ENCODE data around the gene CYP4F12.
"Not testable (repeated sequence)": the region's sequence is repeated elsewhere in the genome, so short reads cannot be mapped to it uniquely, and the experiment has no call there.

The CYP4F12 gene

GRCh38 chr19:15644066-15644741 lies 28.7 kb upstream of the CYP4F12 start:
- H3K27ac ChIP-seq, result no peak overlapping the region
- H3K4me3 ChIP-seq, result no peak overlapping the region

- Histone ChIP-seq H3K4me3 (no peak overlapping the region), H3K27ac (no peak overlapping the region)
Measured at GRCh38 chr19:15644816-15645215, 28.1 kb upstream of the CYP4F12 start.

DNA sequence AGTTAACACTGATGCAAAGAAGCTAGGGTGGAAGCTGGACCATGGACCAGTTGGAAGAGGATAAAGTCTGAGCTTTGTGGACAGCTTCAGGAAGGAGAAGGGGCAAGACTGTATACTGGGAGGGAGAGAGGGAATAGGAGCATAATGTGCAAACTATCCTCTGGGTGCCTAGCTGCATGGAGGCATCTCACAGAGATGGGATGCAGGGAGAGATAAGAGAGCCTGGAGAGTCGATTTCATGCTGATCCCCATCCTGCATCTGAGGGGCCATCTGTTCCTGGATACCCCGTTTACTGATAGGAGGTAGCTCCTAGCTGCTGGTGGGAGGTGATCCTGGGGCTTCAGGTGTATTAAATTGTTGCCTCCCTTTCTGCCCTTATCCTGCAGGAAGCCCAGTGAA lies 23.4 kb upstream of the CYP4F12 start:
- no peak overlapping the region for H3K4me3 ChIP-seq
- no peak overlapping the region for H3K27ac ChIP-seq

GRCh38 chr19:15650123-15650522 lies 22.8 kb upstream of the CYP4F12 start:
- not testable (repeated sequence) for H3K27ac ChIP-seq, H3K4me3 ChIP-seq

GRCh38 chr19:15651791-15652190 lies 21.1 kb upstream of the CYP4F12 start:
- Histone ChIP-seq H3K27ac (no peak overlapping the region), H3K4me3 (no peak overlapping the region)

DNA sequence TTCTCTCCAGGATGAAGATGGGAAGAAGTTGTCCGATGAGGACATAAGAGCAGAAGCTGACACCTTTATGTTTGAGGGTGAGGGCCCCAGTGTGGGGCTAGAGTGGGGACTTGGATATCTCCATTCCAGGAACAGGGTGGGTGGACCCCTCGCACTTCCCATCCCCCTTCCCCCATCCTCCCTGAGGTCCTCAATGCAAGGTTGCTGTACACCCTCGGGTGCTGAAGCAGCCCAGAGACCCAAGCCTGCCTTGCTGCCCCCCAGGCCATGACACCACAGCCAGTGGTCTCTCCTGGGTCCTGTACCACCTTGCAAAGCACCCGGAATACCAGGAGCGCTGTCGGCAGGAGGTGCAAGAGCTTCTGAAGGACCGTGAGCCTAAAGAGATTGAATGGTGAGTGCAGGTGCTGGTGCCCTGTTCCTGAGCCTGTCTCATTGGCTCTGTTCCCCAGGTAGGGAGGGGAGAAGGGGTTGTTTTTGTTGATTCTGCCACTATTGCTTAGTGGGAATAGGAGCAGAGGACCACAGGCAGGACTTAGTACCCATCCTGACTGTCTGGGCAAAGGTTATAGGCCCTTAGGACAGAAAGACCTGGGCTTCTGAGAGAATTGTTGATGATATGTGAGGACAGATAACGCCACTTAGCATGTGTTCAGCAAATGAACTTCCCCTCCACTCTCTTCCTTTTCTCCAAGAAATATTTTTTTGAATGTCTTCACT lies 20.2 kb upstream of the CYP4F12 start:
- Histone ChIP-seq H3K27ac (no peak overlapping the region), H3K4me3 (no peak overlapping the region)

GRCh38 chr19:15656467-15656866 lies 16.4 kb upstream of the CYP4F12 start:
- no peak overlapping the region for H3K27ac ChIP-seq

DNA sequence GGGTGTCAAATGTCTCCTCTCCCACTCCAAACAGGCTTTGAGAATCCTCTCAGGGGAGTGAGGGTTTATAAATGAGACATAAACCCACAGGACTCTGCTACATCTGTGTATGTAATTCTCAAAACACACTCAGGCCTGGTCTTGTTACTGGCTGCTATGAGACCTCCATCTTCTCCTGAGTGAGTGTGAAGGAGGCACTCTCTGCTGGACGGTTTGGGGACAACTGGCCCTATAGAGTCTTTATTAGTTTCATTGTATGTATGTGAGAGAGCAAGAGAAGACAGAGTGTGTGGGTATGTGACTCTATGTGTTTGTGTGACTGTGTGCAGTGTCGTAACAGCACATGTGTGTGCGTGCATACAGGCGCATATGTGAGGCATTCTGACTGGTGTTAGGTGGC lies 9.6 kb upstream of the CYP4F12 start:
- Histone ChIP-seq H3K27ac (no peak overlapping the region), H3K4me3 (no peak overlapping the region)

More at GRCh38 chr19:15656467-15656866, 16.4 kb upstream of the CYP4F12 start:
- no peak overlapping the region for H3K4me3 ChIP-seq

- H3K27ac ChIP-seq, result no peak overlapping the region
Measured at GRCh38 chr19:15666186-15666585, 6.7 kb upstream of the CYP4F12 start.

GRCh38 chr19:15666883-15667282 lies 6.0 kb upstream of the CYP4F12 start:
- H3K4me3 ChIP-seq, result no peak overlapping the region
- no peak overlapping the region for H3K27ac ChIP-seq

More at GRCh38 chr19:15666186-15666585, 6.7 kb upstream of the CYP4F12 start:
- H3K4me3 ChIP-seq, result no peak overlapping the region

GRCh38 chr19:15669440-15669839 lies 3.4 kb upstream of the CYP4F12 start:
- no peak overlapping the region for H3K4me3 ChIP-seq
- no peak overlapping the region for H3K27ac ChIP-seq

- no peak overlapping the region for H3K27ac ChIP-seq
- no peak overlapping the region for H3K4me3 ChIP-seq
Measured at GRCh38 chr19:15669891-15670290, 3.0 kb upstream of the CYP4F12 start.

GRCh38 chr19:15671237-15671821 lies 1.6 kb upstream of the CYP4F12 start:
- H3K27ac ChIP-seq, result peak overlapping the region in 1 of 21 experiments; percentile 69
- H3K4me3 ChIP-seq, result no peak overlapping the region

GRCh38 chr19:15671891-15672579 lies 852 bp upstream of the CYP4F12 start:
- Histone ChIP-seq H3K27ac (peak overlapping the region in 13 of 21 experiments; percentile 6 to 83 (median 48)), H3K4me3 (no peak overlapping the region)

DNA sequence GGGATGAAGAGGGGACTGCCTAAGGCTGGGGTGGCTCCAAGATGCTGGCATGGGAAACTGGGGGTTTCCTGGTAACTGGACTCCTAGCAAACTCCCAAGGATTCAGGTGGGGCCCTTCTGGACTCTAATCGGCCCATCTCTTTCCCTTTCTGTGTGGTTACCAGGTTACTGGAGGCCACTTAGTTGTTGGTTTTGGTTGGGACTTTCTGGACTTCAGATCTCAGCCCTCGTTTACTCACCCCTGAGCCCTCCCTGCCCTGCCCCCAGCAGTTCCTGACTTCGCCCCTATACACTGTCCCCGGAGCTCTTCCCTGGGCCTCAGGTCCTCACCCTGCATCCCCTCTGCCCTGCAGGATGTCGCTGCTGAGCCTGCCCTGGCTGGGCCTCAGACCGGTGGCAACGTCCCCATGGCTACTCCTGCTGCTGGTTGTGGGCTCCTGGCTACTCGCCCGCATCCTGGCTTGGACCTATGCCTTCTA lies 328 bp downstream of the CYP4F12 start:
- Histone ChIP-seq H3K4me3 (peak overlapping the region in 2 of 7 experiments; percentile 7 to 29), H3K27ac (peak overlapping the region in 11 of 21 experiments; percentile 18 to 83 (median 51))

DNA sequence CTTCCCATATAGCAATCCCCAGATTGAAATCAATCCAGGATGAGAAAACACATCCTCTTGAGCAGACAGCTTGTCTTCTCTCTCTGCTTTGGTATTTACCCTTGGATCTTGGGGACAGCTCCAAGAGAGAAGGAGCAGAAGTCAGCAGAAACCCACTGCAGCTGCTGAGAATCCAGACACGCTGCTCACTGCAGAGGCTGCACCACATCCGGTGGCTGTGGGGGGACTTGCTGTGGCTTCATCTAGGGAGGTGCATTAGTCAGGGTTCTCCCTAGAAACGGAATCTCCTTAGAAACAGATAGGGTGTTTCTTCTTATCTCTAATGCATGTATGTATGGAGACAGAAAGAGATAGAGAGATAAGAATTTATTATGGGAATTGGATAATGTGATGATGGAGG lies 2.7 kb downstream of the CYP4F12 start:
- H3K27ac ChIP-seq, result no peak overlapping the region

GRCh38 chr19:15679089-15679488 lies 6.2 kb downstream of the CYP4F12 start:
- Histone ChIP-seq H3K4me3 (no peak overlapping the region), H3K27ac (no peak overlapping the region)

More for the DNA sequence above, 2.7 kb downstream of the CYP4F12 start:
- no peak overlapping the region for H3K4me3 ChIP-seq

DNA sequence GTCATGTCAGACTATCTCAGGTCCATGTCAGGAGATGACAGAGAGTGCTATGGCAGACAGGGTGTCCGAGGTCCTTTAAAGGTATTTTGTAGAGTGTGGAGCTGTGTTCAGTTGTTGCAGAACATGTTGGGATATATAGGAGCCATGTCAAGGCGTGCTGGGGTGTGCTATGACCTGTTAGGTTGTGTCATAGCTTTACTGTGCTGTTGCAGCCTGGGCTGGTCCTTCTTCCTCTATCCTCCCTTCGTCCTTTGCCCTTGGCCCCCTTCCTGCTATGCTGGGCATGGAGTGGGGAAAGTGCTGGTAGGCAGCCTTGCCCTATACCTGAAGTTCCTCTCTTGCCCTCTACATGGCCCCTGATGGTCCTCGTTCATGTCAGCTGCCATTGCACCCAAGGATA lies 7.0 kb downstream of the CYP4F12 start:
- not testable (repeated sequence) for H3K4me3 ChIP-seq, H3K27ac ChIP-seq

DNA sequence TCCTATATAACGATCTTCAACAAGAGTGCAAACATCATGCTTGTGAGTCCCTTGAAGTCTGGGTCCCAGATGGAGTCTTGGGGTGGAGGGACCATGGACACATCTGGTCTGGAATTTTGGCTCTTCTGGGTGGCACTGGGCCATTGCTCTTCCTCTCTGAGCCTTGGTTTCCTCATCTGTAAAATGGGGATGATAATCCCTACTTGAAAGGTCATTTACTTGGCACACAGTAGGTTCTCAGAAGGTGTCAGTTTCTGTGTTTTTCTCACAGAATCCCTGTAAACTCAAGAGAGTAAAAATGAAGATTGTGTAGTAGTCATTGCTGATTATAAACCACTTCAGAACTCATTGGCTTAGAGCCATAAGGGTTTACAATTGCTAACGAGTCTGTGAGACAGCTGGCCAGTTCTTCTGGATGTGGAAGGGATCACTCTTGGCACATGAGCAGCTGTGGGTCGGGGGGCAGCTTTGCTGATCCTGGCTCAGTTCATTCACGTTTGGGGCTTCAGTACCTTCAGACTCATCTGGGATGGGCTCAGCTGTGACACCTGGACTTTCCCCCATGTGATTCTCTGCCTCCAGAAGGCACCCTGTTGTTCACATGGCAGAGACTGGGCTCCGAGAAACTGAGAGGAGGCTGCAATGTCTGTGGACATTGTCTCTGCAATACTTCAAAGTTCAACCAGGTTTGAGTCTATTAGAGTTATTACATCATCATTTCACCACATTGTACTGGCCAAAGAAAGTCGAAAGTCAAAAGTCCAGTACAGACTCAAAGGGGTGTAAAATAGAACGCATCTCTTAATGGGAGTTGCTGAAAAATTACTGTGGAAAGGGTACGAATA lies 7.8 kb downstream of the CYP4F12 start:
- no peak overlapping the region for H3K4me3 ChIP-seq
- no peak overlapping the region for H3K27ac ChIP-seq
